WERI-Rb-1 (cell line): ENCODE data around the gene PTBP3.

Experiments
- DNase-seq: peaks from one replicate; pipeline ENCODE4 v3.0.0-alpha.2; 2020
- H3K27ac ChIP-seq: fragments of 250-450 bp; sonication (Bioruptor Pico); 2 replicates; pipeline ENCODE4 v1.5.1; 2020; ENCODE audit warnings: mild to moderate bottlenecking, moderate library complexity
- H3K27me3 ChIP-seq: fragments of 250-450 bp; sonication (Bioruptor Pico); 2 replicates; pipeline ENCODE4 v1.5.1; 2021; ENCODE audit warnings: mild to moderate bottlenecking, low read depth, moderate library complexity; ENCODE audit not compliant: insufficient read depth, severe bottlenecking
- H3K36me3 ChIP-seq: fragments of 250-450 bp; sonication (Bioruptor Pico); 2 replicates; pipeline ENCODE4 v1.5.1; 2020; ENCODE audit warnings: mild to moderate bottlenecking, moderate library complexity
- H3K4me3 ChIP-seq: 2 replicates; pipeline ENCODE4 v1.5.1; 2011; ENCODE audit warnings: low read depth, mild to moderate bottlenecking, control low read depth, low read length
- H3K9me3 ChIP-seq: fragments of 250-450 bp; sonication (Bioruptor Pico); 2 replicates; pipeline ENCODE4 v1.5.1; 2021; ENCODE audit warnings: mild to moderate bottlenecking, moderate library complexity; ENCODE audit not compliant: severe bottlenecking
- TF ChIP-seq, protein P1 (sequence below): IDR thresholded peaks from 2 replicates; pipeline ENCODE4 v1.5.1; 2011; ENCODE audit warnings: low read depth, mild to moderate bottlenecking, control low read depth, inconsistent platforms, low read length

Gene PTBP3

DNA sequence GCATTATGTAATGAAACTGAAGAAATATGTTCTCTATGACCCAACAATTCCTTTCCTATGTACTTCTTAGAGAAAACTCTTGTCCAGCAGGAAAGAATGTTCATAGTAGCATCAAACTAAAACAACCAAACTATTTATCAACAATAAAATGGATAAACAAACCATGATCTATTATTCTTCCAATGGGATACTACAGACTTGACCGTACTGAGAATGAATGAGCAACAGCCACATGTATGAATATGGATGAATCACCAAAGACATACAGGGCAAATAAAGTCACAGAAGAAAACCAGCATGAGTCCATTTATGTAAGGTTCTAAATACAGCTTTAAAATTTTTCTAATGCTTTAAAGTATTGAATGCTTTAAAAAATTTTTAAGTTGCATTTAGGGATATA, 84.7 kb downstream of the PTBP3 start:
- H3K4me3 ChIP-seq = no peak overlapping the region
- H3K27ac ChIP-seq = no peak overlapping the region

DNA sequence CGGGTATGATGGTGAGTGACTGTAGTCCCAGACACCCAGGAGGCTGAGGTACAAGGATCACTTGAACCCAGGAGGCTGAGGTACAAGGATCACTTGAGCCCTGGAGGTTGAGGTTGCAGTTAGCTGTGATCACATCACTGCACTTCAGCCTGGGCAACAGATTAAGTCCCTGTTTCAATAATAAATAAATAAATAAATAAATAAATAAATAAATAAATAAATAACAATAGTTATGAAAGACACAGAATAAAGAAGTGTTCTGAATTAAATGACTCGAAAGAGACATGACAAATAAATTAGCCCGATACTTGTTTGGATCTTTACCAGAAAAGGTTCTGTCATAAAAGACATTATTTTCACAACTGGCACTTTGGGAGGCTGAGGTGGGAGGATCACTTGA, 86.3 kb downstream of the PTBP3 start:
- no peak for DNase-seq
- TF ChIP-seq, protein P1, sequence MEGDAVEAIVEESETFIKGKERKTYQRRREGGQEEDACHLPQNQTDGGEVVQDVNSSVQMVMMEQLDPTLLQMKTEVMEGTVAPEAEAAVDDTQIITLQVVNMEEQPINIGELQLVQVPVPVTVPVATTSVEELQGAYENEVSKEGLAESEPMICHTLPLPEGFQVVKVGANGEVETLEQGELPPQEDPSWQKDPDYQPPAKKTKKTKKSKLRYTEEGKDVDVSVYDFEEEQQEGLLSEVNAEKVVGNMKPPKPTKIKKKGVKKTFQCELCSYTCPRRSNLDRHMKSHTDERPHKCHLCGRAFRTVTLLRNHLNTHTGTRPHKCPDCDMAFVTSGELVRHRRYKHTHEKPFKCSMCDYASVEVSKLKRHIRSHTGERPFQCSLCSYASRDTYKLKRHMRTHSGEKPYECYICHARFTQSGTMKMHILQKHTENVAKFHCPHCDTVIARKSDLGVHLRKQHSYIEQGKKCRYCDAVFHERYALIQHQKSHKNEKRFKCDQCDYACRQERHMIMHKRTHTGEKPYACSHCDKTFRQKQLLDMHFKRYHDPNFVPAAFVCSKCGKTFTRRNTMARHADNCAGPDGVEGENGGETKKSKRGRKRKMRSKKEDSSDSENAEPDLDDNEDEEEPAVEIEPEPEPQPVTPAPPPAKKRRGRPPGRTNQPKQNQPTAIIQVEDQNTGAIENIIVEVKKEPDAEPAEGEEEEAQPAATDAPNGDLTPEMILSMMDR = no peak
- Histone ChIP-seq H3K4me3 (no peak overlapping the region), H3K27ac (no peak overlapping the region), H3K36me3 (peaks cover 5% of the 10 kb centered on the region; the same call in 1 of the 2 replicates), H3K27me3 (no peaks in the 10 kb centered on the region), H3K9me3 (no peaks in the 10 kb centered on the region)

More for the DNA sequence above, 84.7 kb downstream of the PTBP3 start:
- DNase-seq = no peak
- TF ChIP-seq, protein P1 = no peak
- H3K9me3 ChIP-seq = no peaks in the 10 kb centered on the region
- H3K36me3 ChIP-seq = peaks cover 8% of the 10 kb centered on the region; the same call in 1 of the 2 replicates
- H3K27me3 ChIP-seq = no peaks in the 10 kb centered on the region

DNA sequence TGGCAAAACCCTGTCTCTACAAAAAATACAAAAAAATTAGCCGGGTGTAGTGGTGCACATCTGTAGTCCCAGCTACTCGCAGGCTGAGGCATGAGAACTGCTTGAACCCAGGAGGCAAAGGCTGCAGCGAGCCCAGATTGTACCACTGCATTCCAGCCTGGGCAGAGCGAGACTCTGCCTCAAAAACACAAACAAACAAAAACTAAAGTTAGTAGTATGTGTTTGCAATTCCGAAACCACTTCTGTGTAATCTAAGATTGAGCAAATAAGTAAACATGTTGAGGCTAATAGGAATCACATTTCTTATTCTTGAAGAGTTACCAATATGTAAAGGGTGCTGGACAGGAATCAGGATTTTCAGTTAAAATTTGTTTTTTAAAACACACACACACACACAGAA, 88.3 kb downstream of the PTBP3 start:
- Histone ChIP-seq H3K27me3 (no peaks in the 10 kb centered on the region), H3K4me3 (no peak overlapping the region), H3K27ac (no peak overlapping the region), H3K9me3 (no peaks in the 10 kb centered on the region), H3K36me3 (no peaks in the 10 kb centered on the region; the same call in 1 of the 2 replicates)
- no peak for DNase-seq
- TF ChIP-seq, protein P1 = no peak

DNA sequence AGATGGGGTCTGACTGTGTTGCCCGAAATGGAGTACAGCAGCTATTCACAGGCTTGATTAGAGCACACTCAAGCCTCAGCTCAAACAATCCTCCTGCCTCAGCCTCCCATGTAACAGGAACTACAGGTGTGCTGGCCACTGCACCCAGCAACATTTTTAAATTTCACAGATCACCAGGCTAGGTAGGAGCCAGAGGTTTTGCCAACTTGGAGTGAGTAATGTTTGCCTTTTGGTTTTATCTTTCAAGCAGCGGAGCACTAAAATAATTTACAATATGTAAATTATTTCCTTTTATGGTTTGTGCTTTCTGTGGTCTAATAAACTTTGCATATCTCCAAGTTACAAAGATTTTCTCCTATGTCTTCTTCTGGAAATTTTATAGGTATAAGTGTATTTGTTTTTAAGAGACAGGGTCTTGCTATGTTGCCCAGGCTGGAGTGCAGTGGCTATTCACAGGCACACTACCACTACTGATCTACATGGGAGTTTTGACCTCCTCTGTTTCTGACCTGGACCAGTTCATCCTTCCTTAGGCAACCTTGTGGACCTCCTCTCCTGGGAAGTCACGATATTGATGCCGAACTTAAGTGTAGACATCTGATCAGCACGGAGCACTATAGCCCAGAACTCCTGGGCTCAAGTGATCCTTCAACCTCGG, 91.1 kb downstream of the PTBP3 start:
- TF ChIP-seq, protein P1 = no peak
- H3K4me3 ChIP-seq = no peak overlapping the region
- no peak for DNase-seq
- H3K36me3 ChIP-seq = no peaks in the 10 kb centered on the region; the same call in 1 of the 2 replicates
- H3K27ac ChIP-seq = no peak overlapping the region
- no peaks in the 10 kb centered on the region for H3K27me3 ChIP-seq
- no peaks in the 10 kb centered on the region for H3K9me3 ChIP-seq

DNA sequence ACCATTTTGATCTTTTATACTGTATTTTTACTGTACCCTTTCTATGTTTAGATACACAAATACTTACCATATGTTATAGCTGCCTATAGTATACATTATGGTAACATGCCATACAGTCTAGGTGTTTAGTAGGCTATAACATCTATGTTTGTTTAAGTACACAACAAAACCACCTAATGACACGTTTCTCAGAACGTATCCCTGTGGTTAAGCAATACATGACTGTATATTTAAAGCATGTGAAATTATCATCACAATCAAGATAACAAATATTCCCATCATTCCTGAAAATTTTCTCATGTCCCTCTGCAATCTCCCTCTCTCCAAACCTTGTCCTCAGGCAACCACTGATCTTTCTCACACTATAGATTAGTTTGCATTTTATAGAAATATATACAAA, 91.9 kb downstream of the PTBP3 start:
- Histone ChIP-seq H3K36me3 (no peaks in the 10 kb centered on the region; the same call in 1 of the 2 replicates), H3K27me3 (no peaks in the 10 kb centered on the region), H3K9me3 (no peaks in the 10 kb centered on the region), H3K27ac (no peak overlapping the region), H3K4me3 (no peak overlapping the region)
- no peak for DNase-seq
- TF ChIP-seq, protein P1 = no peak

DNA sequence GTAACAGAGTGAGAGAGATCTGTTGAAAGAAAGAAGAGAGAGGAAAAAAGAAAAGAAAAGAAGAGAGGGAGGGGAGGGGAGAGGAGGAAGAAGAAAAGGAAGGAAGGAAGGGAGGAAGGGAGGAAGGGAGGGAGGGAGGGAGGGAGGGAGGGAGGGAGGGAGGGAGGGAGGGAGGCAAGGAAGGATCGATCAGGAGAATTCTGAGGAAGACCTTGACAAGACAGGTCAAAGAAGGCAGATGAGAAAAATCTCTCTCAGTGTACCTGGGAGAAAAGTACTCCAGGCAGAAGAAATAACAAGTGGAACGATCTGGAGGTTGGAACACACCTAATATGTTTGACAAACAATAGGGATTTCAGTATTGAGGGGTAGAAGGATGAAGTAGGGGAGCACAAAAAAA, 93.7 kb downstream of the PTBP3 start:
- TF ChIP-seq, protein P1 = no peak
- DNase-seq = no peak
- no peak overlapping the region for H3K27ac ChIP-seq
- no peaks in the 10 kb centered on the region; the same call in 1 of the 2 replicates for H3K36me3 ChIP-seq
- no peaks in the 10 kb centered on the region for H3K27me3 ChIP-seq
- no peaks in the 10 kb centered on the region for H3K9me3 ChIP-seq
- no peak overlapping the region for H3K4me3 ChIP-seq
